NCI-H187 (cell line): ENCODE results near the gene RALA.
A peak's percentile ranks its signal among the peaks of the same experiment; 100 is the strongest.
"Not testable (repeated sequence)": the region's sequence is repeated elsewhere in the genome, so short reads cannot be mapped to it uniquely, and the experiment has no call there.

Source experiments
- DNase-seq, 2 experiments: peaks; one replicate each; lab custom pipeline; 2025; lab: John Stamatoyannopoulos, UW

RALA gene

DNA sequence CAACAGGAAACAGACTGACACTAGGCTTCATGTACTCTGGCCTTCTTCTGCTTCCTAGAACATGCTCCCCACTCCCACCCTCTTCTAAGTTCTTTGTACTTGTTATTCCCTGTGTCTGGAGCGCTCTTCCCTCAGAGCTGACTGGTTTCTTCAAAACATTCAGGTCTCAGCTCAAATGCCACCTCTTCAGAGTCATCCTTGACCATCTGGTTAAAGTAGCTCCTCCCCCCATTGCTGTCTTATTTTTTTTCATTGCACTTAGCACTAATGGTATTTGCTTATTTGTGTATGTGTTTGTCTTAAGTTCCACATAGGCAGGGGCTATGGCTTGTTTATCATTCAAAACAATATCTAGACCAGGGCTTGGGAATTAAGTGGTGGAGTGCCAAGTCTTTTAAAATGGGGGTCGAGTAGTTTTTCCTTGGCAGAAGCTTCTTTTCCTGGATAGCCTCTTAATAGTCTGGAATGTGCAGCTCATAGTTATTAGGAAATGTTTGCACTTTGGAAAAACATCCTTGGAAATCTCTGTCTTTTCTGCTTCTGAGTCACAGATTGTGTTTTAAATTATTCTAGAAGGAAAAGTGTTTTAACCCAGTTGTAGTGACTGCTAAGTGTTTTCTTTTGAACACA is 60.0 kb downstream of the RALA start:
- no peak for DNase-seq

DNA sequence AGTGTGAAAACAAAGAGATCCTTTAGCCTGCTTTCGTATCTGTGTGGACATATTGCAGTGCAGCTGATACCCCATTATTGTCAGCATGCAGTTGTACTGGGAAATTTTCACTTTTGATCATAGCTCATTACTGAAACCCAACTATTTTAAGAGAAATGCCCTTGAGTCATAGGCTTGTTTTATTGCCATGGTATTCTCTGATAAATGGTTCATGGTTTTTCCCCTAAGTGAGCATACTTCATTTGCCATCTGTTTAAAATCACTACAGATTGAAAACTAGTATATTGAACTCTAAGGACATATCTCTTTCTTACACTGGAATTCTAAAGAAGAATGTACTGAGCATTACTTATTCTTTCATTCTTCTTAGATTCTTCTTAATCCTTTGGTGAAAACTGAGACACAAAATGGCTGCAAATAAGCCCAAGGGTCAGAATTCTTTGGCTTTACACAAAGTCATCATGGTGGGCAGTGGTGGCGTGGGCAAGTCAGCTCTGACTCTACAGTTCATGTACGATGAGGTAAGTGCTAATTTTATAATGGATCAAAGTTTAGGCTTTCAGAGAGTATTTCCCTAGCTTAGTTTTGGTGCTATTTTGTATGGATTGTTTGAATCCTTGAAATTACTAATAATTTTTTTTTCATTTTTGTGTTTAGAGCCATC is 63.0 kb downstream of the RALA start:
- DNase-seq = no peak

DNA sequence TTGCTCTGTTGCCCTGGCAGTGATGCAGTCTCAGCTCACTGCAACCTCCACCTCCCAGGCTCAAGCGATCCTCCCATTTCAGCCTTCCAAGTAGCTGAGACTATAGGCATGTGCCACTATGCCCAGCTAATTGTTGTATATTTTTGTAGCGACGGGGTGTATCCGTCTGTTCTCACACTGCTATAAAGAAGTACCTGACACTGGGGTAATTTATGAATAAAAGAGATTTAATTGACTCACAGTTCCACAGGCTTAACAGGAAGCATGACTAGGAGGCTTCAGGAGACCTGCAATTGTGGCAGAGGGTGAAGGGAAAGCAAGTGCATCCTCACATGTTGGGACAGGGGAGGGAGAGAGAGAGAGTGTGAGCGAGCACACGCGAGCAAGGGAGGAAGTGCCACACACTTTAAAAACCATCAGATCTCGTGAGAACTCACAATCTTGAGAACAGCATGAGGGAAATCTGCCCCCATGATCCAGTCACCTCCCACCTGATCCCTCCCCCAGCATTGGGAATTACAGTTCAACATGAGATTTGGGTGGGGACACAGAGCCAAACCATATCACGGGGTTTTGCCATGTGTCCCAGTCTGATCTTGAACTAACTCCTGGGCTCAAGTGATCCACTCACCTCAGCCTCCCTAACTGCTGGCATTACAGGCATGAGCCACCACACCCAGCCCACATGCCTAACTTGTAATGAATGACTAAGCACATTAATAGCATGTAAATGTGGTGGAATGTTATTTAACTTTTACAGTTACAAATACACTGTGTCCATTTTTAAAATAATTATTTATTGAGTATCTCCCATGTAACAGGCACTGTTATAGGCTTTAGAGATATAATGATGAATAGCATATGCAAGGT is 65.5 kb downstream of the RALA start:
- no peak for DNase-seq

DNA sequence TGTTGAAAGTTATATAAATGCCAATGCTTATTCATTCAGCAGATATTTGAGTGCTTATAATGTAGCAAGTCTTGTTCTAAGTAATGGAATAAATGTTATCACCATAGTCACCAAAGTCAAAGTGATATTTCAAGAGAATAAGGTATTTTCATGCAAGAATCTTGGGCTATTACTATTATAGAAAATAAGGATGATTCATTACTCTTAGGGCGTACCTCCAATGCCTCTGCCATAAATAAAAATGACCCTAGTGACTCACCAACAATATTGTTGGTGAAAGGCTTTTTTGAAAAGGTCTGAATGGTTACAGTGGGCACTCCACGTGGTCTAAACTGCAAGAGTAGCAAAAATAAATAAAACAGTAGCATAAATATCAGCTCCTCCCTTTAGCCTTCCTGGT is 68.4 kb downstream of the RALA start:
- DNase-seq = no peak

DNA sequence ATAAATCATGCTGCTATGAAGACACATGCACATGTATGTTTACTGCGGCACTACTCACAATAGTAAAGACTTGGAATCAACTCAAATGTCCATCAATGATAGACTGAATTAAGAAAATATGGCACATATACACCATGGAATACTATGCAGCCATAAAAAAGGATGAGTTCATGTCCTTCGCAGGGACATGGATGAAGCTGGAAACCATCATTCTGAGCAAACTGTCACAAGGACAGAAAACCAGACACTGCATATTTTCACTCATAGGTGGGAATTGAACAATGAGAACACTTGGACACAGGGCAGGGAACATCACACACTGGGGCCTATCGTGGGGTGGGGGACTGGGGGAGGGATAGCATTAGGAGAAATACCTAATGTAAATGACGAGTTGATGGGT is 69.7 kb downstream of the RALA start:
- DNase-seq = not testable (repeated sequence)

DNA sequence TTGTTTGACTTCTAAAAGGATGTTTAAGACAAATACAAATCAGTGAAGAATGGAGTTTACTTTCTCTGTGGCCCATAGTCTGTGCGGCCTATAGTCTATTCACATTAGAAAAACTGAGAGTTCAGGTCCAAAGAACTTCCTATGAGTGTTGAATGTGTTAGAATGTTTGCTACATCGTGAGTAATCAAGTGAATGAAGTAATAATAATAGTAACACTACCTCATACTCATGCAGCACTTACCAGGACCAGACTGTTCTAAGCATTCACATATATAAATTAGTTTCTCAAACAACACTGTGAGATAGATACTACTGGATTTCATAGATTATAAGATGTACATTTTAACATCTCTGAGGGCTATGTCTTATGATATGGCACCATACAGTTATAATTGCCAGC is 70.4 kb downstream of the RALA start:
- DNase-seq = no peak

DNA sequence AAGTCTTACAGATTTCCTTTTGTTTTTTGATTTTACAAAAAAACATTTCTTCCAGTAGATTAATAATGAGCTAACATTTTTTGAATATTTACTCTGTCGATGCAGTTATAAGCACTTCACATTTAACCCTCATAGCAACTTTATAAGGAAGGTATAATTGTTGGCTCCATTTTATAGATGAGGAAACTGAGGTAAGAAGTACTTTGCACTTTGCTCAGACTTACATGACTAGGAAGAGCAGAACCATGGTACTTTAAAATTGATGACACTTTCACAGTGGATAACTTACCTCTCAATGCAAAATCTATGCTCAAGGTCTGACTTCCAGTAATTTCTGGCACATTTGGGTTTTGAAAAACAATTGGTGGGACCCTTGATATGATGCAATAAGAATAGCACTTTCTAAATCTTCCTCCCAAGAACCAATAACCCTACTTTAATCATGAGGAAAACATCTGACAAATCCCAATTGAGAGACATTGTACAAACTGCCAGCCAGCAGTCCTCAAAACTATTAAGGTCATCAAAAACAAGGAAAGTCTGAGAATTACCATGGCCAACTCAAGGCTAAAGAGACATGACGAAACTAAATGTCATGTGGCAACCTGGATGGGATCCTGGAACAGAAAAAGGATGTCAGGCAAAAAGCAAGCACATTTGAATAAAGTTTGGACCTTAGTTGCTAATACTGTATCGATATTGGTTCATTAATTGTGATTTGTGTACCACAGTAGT is 72.6 kb downstream of the RALA start:
- DNase-seq = no peak

DNA sequence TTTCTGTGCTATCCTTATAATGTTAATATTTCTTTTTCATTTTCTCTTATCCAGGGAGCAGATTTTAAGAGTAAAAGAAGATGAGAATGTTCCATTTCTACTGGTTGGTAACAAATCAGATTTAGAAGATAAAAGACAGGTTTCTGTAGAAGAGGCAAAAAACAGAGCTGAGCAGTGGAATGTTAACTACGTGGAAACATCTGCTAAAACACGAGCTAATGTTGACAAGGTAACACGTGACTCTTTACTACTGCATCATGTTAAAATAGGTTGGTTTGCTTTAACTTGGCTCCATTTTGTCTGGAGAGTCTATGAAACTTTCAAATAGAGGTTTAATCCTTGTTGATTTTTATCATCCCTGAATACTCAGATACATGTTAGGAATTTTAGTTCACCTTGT is 73.3 kb downstream of the RALA start:
- no peak for DNase-seq

DNA sequence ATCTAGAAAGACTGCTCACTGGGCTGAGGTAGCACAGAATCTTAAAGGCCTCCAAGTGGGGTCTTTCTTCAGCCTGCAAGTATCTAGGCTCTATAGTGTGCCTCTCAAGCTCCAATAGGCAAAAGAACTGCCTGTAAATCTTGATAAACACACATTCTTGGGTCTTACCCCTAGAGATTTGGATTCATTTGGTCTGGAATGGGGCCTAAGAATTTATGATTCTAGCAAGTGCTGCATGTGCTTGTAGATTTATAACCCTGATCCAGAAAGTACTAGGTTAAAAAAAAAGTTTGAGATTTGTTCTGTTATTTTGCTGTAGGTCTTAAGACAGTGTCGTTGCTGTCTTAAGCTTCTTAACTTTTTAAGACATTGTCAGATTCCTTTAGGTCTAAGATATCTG is 74.1 kb downstream of the RALA start:
- DNase-seq = no peak

DNA sequence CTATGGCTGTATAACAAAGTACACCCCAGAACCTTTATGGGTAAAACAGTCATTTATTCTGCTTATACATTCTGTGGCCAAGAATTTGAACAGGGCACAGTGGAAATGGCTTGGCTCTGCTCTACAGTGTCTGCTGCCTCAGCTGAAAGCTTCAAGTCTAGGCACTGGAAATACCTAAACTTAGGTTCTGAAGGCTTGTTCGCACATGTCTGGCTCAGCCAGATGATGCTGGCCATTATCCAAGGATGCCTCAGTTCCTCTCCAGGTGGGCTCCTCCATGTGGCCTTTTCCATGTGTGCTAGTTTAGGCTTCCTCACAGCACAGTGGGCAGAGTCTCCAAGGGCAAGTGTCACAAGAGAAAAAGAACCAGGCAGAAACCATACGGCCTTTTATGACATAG is 76.8 kb downstream of the RALA start:
- DNase-seq = no peak

DNA sequence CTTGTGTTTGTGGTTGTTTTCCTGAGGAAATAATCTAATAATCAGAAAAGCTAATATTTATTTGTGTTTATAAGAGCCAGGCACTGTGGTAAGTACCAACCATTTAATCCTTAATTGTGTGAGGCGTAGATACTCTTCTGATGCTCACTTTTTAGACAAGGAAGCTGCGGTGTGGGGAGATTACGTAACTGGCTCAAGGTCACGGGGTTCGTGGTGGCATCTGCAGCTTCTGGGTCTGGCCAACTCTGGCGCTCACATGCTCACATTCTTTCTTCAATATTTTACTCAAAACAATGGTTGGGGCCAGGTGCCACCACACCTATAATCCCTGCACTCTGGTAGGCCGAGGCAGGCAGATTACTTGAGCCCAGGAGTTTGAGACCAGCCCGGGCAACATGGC is 77.6 kb downstream of the RALA start:
- DNase-seq = no peak

DNA sequence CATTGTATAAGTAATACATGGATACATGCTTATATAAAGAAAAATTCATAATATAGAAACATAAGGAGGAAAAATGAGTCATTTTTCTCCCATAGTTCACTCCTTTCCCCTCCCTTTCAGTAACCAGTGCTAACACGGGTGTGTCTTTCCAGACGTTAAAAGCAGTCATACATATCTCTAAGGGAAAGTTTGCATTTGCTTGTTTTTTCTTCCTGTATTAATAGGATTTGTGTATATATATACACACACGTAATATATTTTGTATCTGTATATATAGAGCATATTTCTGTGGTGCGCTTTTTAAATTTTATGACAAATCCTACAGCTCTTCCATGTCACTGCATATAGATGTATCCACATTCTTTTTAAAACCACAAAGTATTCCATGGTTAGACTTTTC is 78.8 kb downstream of the RALA start:
- no peak for DNase-seq

DNA sequence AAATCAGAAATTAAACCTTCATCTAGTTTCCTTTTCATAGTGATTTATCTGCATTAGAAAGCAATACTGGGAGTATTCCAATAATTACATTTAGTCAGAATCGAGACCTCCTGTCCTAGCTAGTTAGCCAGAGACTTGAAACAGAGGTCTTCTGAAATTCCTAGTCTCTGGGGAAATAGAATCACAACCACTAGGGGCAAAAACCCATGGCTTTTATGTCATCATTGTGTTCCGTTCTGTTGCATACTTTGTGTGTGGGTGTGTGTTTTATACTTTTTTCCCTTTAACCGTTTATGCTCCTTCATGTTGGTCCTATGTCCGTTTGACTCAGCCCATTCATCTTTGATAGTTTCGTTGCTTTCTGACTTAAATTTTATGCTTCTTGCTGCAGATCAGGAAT is 79.8 kb downstream of the RALA start:
- no peak for DNase-seq

DNA sequence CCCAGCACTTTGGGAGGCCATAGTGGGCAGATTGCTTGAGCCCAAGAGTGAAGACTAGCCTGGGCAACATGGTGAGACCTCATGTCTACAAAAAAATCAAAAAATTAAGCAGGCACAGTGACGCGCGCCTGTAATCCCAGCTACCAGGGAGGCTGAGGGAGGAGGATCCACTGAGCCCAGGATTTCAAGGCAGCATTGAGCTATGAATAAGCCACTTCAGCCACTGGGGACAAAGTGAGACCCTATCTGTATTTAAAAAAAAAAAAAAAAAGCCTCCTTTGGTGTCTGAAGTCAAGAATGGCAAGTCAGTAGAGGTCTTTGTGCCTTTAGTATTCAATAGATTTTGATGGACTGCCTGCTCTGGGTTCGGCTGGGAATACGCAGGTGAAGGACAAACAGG is 85.7 kb downstream of the RALA start:
- no peak for DNase-seq

DNA sequence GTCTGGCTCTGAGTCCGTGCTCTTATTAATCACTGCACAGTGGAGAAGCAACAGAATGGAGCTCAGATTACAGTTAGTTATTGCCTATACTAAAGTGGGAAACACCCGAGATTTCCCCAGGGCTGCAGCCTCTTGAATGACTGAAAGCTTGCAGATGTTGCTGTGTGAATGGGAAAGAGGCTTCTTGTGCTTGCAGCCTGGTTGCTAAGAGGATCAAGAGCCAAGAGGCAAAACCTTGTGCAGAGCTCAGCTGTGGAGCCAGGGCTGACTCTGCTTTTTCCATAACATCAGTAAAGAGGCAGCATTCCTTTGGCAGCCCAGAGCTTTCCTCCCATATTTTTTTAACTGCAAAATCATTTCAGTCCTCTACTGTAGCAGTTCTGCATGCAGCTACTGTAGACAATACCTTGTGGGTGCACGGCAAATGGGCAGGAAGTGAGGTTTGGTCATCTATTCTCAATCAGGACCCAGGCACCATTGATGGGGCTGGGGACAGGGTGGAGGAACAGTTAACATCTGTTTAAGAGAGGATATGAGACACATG is 86.5 kb downstream of the RALA start:
- peak; percentile 52 to 65 for DNase-seq

DNA sequence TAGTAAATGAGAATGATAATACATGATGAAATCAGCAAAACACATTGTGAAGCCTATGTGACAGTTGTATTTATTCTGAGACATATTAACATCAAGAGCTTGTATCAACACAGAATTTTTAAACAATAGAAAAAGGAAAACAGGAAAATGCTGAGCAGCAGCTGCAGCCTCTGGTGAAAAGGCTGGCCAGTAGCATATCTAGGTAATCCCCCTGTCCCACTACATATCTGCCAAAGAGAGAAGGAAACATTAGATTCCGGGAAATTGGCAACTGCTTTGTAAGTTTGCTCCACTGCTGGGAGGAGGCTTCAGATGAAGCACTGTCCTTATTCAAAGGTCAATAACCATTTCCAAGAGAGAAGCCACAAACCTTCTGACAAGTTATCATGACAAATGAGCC is 89.4 kb downstream of the RALA start:
- no peak for DNase-seq

DNA sequence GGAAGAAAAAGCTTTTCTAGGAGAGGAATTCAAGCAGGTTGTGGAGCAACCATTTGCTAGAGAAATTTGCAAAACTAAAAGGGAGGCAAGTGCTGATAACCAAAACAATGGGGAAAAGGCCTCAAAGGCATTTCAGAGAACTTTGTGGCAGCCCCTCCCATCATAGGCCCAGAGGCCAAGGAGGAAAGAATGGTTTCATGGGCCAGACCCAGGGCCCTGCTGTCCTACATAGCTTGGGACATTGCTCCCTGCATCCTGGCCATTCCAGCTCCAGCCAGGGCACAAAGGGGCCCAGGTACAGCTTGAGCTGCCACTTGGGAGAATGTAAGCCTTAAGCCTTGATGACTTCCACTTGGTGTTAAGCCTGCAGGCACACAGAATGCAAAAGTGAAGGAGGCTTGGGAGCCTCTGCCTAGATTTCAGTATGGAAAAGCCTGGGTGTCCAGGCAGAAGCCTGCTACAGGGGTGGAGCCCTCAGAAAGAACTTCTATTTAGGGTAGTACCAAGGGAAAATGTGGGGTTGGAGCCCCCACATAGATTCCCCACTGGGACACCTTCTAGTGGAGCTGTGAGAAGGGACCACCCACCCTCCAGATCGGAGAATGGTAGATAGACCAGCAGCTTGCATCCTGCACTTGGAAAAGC is 91.2 kb downstream of the RALA start:
- DNase-seq = no peak

DNA sequence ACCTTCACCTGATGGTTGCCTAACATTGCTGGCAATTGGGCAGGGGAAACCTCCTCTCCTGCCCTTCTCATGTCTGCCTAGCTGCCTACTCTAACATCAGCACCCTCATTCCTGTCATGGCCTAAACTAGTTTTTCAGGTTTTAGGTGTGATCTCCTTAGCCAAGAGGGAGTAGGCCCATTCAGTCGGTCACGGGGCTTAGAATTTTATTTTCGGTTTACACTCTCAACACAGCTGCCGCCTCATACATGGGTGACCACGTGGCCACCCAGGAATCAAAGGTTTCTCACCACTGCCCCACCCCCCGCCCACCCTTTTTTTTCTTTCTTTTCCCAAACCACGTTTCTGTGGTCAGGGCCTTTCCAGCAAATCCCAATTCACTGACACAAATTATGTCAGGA is 97.2 kb downstream of the RALA start:
- no peak for DNase-seq

DNA sequence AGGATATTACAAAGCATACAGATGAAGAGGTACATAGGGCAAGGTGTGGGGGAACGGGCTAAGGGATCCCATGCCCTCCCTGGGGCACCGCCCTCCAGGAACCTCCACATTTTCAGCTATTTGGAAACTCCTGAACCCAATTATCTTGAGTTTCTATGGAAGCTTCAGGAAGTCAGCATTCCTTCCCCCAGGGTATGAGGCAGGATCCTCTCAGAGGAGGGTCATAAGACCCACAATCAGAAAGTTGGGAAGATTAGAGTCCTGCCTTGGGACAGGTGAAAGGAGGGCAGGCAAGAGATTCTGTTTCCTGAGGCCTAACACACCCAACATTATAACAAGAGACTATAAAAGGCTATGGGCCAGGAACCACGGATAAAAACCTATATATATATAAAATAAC is 98.0 kb downstream of the RALA start:
- DNase-seq = no peak

DNA sequence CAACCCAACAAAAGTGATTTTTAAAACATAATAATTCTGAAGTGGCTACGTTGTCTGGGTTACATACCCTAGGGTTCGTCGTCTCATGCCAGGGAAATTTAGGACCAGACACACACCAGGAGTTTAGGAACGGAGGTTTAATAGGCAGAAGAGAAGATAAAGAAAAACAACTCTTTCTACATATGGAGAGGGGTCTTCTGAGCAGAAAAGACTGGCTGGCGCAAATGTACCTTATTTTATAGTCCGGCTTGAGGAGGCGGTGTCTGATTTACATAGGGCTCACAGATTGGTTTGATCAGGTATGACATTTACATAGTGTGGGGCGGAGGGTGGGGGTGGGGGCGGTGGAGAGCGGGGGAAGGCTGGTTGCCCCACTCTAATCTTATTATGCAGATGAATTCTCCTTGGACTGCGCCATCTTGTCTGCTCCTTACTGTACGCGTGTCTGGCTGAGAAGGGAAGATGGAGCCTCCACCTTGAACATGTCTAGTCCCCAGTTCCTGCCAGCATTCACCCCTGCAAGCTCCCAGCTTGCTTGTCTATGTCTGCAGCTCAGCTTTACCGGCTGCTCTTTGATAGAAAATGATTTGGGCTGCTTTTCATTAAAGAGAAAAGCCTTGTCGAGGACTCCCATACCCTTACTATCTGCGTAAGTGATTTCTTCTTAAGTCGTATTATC is 98.7 kb downstream of the RALA start:
- DNase-seq = no peak
